ENCODE results near the gene CCDC186. TPM values are rescaled to one million over a fixed set of nuclear protein-coding genes. Genes with fewer than 3 reads are reported as not detected.

The CCDC186 gene
- total and polyA plus RNA-seq, 11 donors = 4.7 to 26.0 (median 18.8) TPM

DNA sequence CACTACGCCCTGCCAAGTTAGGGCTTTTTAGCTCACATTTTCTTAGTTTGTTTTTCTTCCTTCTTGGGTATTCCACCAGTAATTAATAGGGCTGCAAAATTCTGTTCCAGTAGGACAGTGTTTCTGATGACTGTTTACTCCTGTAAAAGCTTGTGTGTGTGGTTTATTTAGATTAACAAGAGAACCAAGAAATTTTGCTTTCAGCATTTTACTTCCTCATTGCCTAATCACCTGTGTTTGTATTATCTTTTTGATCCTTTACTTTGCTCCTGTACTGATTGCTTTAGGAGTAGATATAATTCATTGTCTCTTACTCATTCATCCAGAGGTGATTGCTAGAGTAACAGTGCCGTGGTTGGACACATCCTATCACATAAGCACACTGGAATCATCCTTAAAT lies 32.9 kb upstream of the CCDC186 start:
- H3K27ac ChIP-seq = no peak overlapping the region
- no peak for DNase-seq
- H3K9me3 ChIP-seq = no peaks in the 10 kb centered on the region
- H3K4me1 ChIP-seq = peaks cover 0 to 7% (median 0%) of the 10 kb centered on the region in 12 donors
- peaks cover 0 to 3% (median 0%) of the 10 kb centered on the region in 9 donors for H3K27me3 ChIP-seq
- no peak for ATAC-seq
- intact Hi-C loops (cut with DNase I) = no loop called here
- H3K36me3 ChIP-seq = no peaks in the 10 kb centered on the region
- WGBS, 4 donors = 71 to 96% (median 74%) methylated on average over 2 of the region's 2 CpGs
- H3K4me3 ChIP-seq = no peak overlapping the region
- TF ChIP-seq CTCF (IDR thresholded peaks at IDR 0.05) (no peak), POLR2A (IDR thresholded peaks at IDR 0.05) (no peak)

DNA sequence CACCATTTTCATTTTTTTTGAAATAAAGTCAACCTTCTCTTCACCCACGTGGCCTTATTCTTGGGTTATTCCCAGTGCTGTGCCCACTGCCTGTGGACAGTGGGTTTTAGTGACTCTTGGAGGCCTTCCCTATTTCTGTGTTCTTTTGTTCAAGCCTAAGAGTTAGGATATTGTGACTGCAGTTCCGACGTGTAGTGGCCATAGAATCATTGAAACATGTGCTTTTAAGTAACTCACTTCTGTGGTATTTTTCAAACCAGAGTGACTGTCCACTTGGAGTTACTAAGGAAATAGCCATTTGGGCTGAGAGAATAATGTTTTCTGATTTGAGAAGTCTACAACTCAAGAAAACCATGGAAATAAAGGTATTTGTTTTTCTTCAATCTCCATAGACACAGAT lies 28.8 kb upstream of the CCDC186 start:
- Histone ChIP-seq H3K36me3 (no peaks in the 10 kb centered on the region), H3K4me3 (no peak overlapping the region), H3K9me3 (no peaks in the 10 kb centered on the region), H3K27me3 (peaks cover 0 to 3% (median 0%) of the 10 kb centered on the region in 9 donors), H3K27ac (no peak overlapping the region), H3K4me1 (no peaks in the 10 kb centered on the region)
- WGBS, 4 donors = 79 to 89% (median 86%) methylated on average over 3 of the region's 3 CpGs
- DNase-seq (no peak), ATAC-seq (no peak)
- no peak for TF ChIP-seq POLR2A (IDR thresholded peaks at IDR 0.05)
- TF ChIP-seq CTCF (IDR thresholded peaks at IDR 0.05) = no peak
- intact Hi-C loops (cut with DNase I) = no loop called here

DNA sequence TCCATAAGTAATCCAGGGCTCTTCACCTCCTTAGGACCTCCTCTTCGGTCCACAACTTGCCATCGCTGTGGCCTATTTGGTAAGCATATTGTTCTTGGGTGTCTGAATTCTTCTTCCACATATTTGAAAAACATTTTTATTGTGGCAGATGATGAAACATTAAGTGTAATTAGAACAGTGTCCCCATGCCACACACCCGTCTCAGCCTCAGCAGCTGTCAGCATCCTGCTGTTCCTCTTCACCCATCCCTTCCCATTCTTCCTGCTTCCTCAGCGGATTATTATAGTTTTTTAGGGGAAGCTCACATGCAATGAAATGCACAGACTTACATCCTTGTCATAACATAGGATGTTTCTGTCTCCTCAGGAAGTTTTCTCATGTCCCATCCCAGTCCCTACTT lies 25.2 kb upstream of the CCDC186 start:
- TF ChIP-seq POLR2A (IDR thresholded peaks at IDR 0.05) (no peak), CTCF (IDR thresholded peaks at IDR 0.05) (no peak)
- Histone ChIP-seq H3K9me3 (no peaks in the 10 kb centered on the region), H3K36me3 (no peaks in the 10 kb centered on the region), H3K4me1 (no peaks in the 10 kb centered on the region), H3K4me3 (no peak overlapping the region), H3K27ac (no peak overlapping the region), H3K27me3 (peaks cover 0 to 5% (median 0%) of the 10 kb centered on the region in 9 donors)
- WGBS, 4 donors = 83 to 91% (median 88%) methylated on average over 4 of the region's 4 CpGs
- ATAC-seq = no peak
- DNase-seq = no peak
- intact Hi-C loops (cut with DNase I) = no loop called here

- H3K4me1 ChIP-seq = no peaks in the 10 kb centered on the region
- TF ChIP-seq POLR2A (IDR thresholded peaks at IDR 0.05) (no peak), CTCF (IDR thresholded peaks at IDR 0.05) (no peak)
- H3K27me3 ChIP-seq = peaks cover 0 to 5% (median 0%) of the 10 kb centered on the region in 9 donors
- intact Hi-C loops (cut with DNase I) = no loop called here
- ATAC-seq (no peak), DNase-seq (no peak)
- no peaks in the 10 kb centered on the region for H3K36me3 ChIP-seq
- H3K9me3 ChIP-seq = no peaks in the 10 kb centered on the region
- no peak overlapping the region for H3K27ac ChIP-seq
- H3K4me3 ChIP-seq = no peak overlapping the region
- WGBS, 4 donors = 78 to 99% (median 83%) methylated on average over 2 of the region's 2 CpGs
Observed at GRCh38 chr10:114195079-114195478, 21.1 kb upstream of the CCDC186 start.
